ENCODE results near the gene SNX11.

The SNX11 gene

GRCh38 chr17:48153691-48154358, 46.3 kb downstream of the SNX11 start:
- DNase-seq (ENCODE audit: insufficient read length, low spot score): no peak
- TF ChIP-seq CTCF (IDR thresholded peaks at IDR 0.05; ENCODE audit: insufficient read depth, missing control alignments): peak; percentile 53
- FAIRE-seq: no peak

GRCh38 chr17:48155889-48156611, 48.5 kb downstream of the SNX11 start:
- DNase-seq (ENCODE audit: insufficient read length, low spot score) (no peak), FAIRE-seq (no peak)
- no peak for TF ChIP-seq CTCF (IDR thresholded peaks at IDR 0.05; ENCODE audit: insufficient read depth, missing control alignments)

- no peak for TF ChIP-seq CTCF (IDR thresholded peaks at IDR 0.05; ENCODE audit: insufficient read depth, missing control alignments)
- DNase-seq (ENCODE audit: insufficient read length, low spot score) (no peak), FAIRE-seq (no peak)
These were observed 51.7 kb downstream of the SNX11 start for GRCh38 chr17:48159232-48159631.

- FAIRE-seq (no peak), DNase-seq (ENCODE audit: insufficient read length, low spot score) (no peak)
- no peak for TF ChIP-seq CTCF (IDR thresholded peaks at IDR 0.05; ENCODE audit: insufficient read depth, missing control alignments)
These were observed 52.9 kb downstream of the SNX11 start for GRCh38 chr17:48160177-48161081.

GRCh38 chr17:48161127-48161905, 53.8 kb downstream of the SNX11 start:
- no peak for FAIRE-seq
- TF ChIP-seq CTCF (IDR thresholded peaks at IDR 0.05; ENCODE audit: insufficient read depth, missing control alignments): no peak
- DNase-seq (ENCODE audit: insufficient read length, low spot score): no peak

GRCh38 chr17:48162306-48162934, 54.9 kb downstream of the SNX11 start:
- FAIRE-seq (no peak), DNase-seq (ENCODE audit: insufficient read length, low spot score) (no peak)
- TF ChIP-seq CTCF (IDR thresholded peaks at IDR 0.05; ENCODE audit: insufficient read depth, missing control alignments): no peak

Measured in D721Med (cell line).